ENCODE measurements around the gene STK17A. TPM values are rescaled to one million over a fixed set of nuclear protein-coding genes. Genes with fewer than 3 reads are reported as not detected.
A peak's percentile ranks its signal among the peaks of the same experiment; 100 is the strongest.

STK17A gene
- total and polyA plus RNA-seq, 5 donors from 2014 or later: 104 to 139 (median 110) TPM

DNA sequence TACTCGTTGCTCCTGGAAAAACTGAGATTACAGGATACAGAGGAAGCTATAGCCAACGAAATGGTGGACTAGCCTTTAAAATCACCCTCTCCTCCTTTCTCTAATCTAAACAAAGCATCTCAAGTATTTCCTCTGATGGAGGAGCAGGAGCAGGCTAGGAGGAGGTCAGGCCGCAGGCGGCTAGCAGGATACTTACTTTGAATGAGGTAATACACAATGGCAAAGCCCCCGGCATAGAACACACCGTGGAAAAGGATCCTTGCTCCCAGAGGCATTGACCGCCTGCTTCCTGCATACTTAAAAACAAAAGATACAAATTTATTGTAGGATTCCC lies 64.4 kb downstream of the STK17A start:
- peak overlapping the region; percentile 31 for H3K4me3 ChIP-seq (ENCODE audit: low read depth, low read length)
- H3K27ac ChIP-seq (ENCODE audit: insufficient read depth, low read length, poor library complexity, severe bottlenecking): peak overlapping the region; percentile 78
- no peak for ATAC-seq (ENCODE audit: low read depth in 2 of 2)
- Mint-ChIP-seq H3K9me3 (no peaks in the 10 kb centered on the region), H3K4me3 (peak overlapping the region; percentile 23 to 85 (median 78)), H3K27me3 (no peaks in the 10 kb centered on the region), H3K36me3 (peaks cover 35% of the 10 kb centered on the region), H3K4me1 (peaks cover 16 to 95% (median 76%) of the 10 kb centered on the region in 4 donors), H3K27ac (peak overlapping the region; percentile 92 to 99 (median 95))
- H3K36me3 ChIP-seq (ENCODE audit: control insufficient read depth, insufficient read depth, low read length): peaks cover 32% of the 10 kb centered on the region
- no peaks in the 10 kb centered on the region for H3K9me3 ChIP-seq (ENCODE audit: control insufficient read depth in 2 of 2, low read length in 2 of 2)
- no peaks in the 10 kb centered on the region for H3K27me3 ChIP-seq (ENCODE audit: control insufficient read depth, insufficient read depth, low read length)
- no peak for DNase-seq
- H3K4me1 ChIP-seq (ENCODE audit: control insufficient read depth, insufficient read depth, low read length, poor library complexity, severe bottlenecking): peaks cover 70% of the 10 kb centered on the region

GRCh38 chr7:43647673-43648472 lies 65.0 kb downstream of the STK17A start:
- Mint-ChIP-seq H3K27ac (peak overlapping the region; percentile 92 to 99 (median 95)), H3K36me3 (peaks cover 32% of the 10 kb centered on the region), H3K9me3 (no peaks in the 10 kb centered on the region), H3K4me1 (peaks cover 11 to 95% (median 74%) of the 10 kb centered on the region in 4 donors), H3K4me3 (peak overlapping the region; percentile 76 to 89 (median 83)), H3K27me3 (no peaks in the 10 kb centered on the region)
- peak overlapping the region; percentile 78 for H3K27ac ChIP-seq (ENCODE audit: insufficient read depth, low read length, poor library complexity, severe bottlenecking)
- H3K27me3 ChIP-seq (ENCODE audit: control insufficient read depth, insufficient read depth, low read length): no peaks in the 10 kb centered on the region
- peaks cover 29% of the 10 kb centered on the region for H3K36me3 ChIP-seq (ENCODE audit: control insufficient read depth, insufficient read depth, low read length)
- DNase-seq (peak in 1 of 3 donors; percentile 31), ATAC-seq (ENCODE audit: low read depth in 2 of 2) (no peak)
- H3K4me1 ChIP-seq (ENCODE audit: control insufficient read depth, insufficient read depth, low read length, poor library complexity, severe bottlenecking): peaks cover 74% of the 10 kb centered on the region
- no peaks in the 10 kb centered on the region for H3K9me3 ChIP-seq (ENCODE audit: control insufficient read depth in 2 of 2, low read length in 2 of 2)
- H3K4me3 ChIP-seq (ENCODE audit: low read depth, low read length): peak overlapping the region; percentile 86

DNA sequence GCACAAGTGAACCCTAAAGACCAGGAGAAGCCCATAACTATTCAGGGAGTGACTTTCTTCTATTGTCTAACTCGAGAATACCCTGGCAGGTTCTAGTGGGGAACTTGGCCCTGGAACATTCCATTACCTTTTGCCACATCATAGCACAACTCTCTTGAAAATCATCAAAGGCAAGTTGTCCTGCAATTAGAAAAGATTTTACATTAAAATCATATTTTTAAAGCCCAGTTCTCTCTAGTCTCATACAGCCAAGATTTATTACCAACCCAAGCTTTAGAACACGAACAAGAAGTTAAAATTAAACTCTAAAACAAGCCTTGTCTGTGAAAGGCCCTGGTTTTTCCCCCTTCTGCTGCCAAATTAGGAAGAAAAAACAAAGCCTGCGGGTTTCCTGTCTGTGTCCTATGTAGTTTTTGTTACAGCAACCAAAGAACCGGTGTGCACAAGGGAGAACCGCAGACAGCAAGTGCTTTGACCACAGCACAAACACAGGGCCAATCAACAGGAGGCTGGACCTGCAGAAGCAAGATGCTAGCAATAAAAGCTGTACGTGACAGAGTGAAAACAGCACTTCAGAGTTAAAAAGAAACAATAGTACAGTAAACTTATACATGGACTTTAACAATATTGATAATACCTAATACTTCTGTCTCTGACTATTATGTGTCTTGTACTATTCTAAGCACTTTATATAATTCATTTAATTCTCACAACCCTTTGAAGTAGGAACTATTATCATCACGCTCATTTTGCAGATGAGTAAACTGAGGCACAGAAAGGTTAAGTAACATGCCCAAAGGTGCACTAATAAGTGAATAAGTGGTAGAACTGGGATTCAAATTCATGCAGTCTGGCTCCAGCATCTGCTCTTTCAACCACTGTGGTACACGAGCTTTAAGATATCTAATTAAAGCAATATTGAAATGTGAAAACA lies 65.8 kb downstream of the STK17A start:
- H3K4me1 Mint-ChIP-seq: peaks cover 11 to 98% (median 72%) of the 10 kb centered on the region in 4 donors
- H3K27ac Mint-ChIP-seq: peak overlapping the region; percentile 92 to 99 (median 95)
- peaks cover 82% of the 10 kb centered on the region for H3K4me1 ChIP-seq (ENCODE audit: control insufficient read depth, insufficient read depth, low read length, poor library complexity, severe bottlenecking)
- H3K4me3 Mint-ChIP-seq: peak overlapping the region; percentile 76 to 89 (median 83)
- H3K27ac ChIP-seq (ENCODE audit: insufficient read depth, low read length, poor library complexity, severe bottlenecking): peak overlapping the region; percentile 78
- peaks cover 21% of the 10 kb centered on the region for H3K36me3 ChIP-seq (ENCODE audit: control insufficient read depth, insufficient read depth, low read length)
- peak overlapping the region; percentile 86 for H3K4me3 ChIP-seq (ENCODE audit: low read depth, low read length)
- no peaks in the 10 kb centered on the region for H3K27me3 ChIP-seq (ENCODE audit: control insufficient read depth, insufficient read depth, low read length)
- no peaks in the 10 kb centered on the region for H3K27me3 Mint-ChIP-seq
- H3K9me3 Mint-ChIP-seq: no peaks in the 10 kb centered on the region
- ATAC-seq (ENCODE audit: low read depth in 2 of 2) (peak; percentile 23), DNase-seq (peak; percentile 62 to 74 (median 62))
- H3K9me3 ChIP-seq (ENCODE audit: control insufficient read depth in 2 of 2, low read length in 2 of 2): no peaks in the 10 kb centered on the region
- H3K36me3 Mint-ChIP-seq: peaks cover 26% of the 10 kb centered on the region

- H3K4me1 ChIP-seq (ENCODE audit: control insufficient read depth, insufficient read depth, low read length, poor library complexity, severe bottlenecking): peaks cover 88% of the 10 kb centered on the region
- peak; percentile 50 to 94 (median 84) for DNase-seq
Measured at GRCh38 chr7:43649755-43650274, 66.9 kb downstream of the STK17A start.

DNA sequence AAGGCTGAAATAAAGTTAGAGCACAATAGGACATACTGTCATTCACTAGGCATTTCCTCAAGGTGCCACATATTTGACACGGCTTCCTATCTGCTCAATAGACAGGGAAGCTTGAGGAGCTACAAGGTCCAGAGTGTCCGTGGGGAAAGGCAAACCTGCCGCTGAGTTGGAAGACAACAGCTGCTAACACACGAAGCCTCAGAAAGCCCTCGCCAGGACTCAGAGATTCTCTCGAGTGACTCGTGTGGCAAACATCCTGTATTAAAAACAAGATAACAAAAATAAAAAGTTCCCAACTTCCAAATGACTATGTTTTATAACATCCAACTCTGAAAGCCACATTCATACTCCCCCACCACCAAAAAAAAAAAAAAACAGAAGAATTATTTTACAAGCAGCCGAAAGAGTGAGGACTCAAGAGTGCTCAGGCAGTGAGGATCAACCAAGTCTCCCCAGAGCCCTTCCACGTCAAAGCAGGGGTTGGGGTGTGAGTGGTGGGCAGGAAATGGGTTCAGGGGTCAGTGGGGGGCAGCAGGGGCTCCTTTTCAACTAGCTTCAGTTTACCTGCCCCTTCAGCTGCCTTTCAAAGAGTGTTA lies 67.6 kb downstream of the STK17A start:
- Histone ChIP-seq H3K27me3 (ENCODE audit: control insufficient read depth, insufficient read depth, low read length) (no peaks in the 10 kb centered on the region), H3K9me3 (ENCODE audit: control insufficient read depth in 2 of 2, low read length in 2 of 2) (no peaks in the 10 kb centered on the region), H3K4me1 (ENCODE audit: control insufficient read depth, insufficient read depth, low read length, poor library complexity, severe bottlenecking) (peaks cover 86% of the 10 kb centered on the region), H3K36me3 (ENCODE audit: control insufficient read depth, insufficient read depth, low read length) (peaks cover 8% of the 10 kb centered on the region), H3K4me3 (ENCODE audit: low read depth, low read length) (peak overlapping the region; percentile 86), H3K27ac (ENCODE audit: insufficient read depth, low read length, poor library complexity, severe bottlenecking) (peak overlapping the region; percentile 78)
- peaks cover 16% of the 10 kb centered on the region for H3K36me3 Mint-ChIP-seq
- peak overlapping the region; percentile 92 to 99 (median 95) for H3K27ac Mint-ChIP-seq
- peak in 2 of 3 donors; percentile 24 to 26 for DNase-seq
- H3K27me3 Mint-ChIP-seq: no peaks in the 10 kb centered on the region
- H3K4me3 Mint-ChIP-seq: peak overlapping the region; percentile 76 to 89 (median 83)
- H3K4me1 Mint-ChIP-seq: peaks cover 19 to 92% (median 69%) of the 10 kb centered on the region in 4 donors
- H3K9me3 Mint-ChIP-seq: no peaks in the 10 kb centered on the region
- no peak for ATAC-seq (ENCODE audit: low read depth in 2 of 2)

More at GRCh38 chr7:43649755-43650274, 66.9 kb downstream of the STK17A start:
- Histone ChIP-seq H3K27ac (ENCODE audit: insufficient read depth, low read length, poor library complexity, severe bottlenecking) (peak overlapping the region; percentile 78), H3K36me3 (ENCODE audit: control insufficient read depth, insufficient read depth, low read length) (peaks cover 14% of the 10 kb centered on the region), H3K4me3 (ENCODE audit: low read depth, low read length) (peak overlapping the region; percentile 86), H3K27me3 (ENCODE audit: control insufficient read depth, insufficient read depth, low read length) (no peaks in the 10 kb centered on the region), H3K9me3 (ENCODE audit: control insufficient read depth in 2 of 2, low read length in 2 of 2) (no peaks in the 10 kb centered on the region)
- Mint-ChIP-seq H3K27me3 (no peaks in the 10 kb centered on the region), H3K36me3 (peaks cover 19% of the 10 kb centered on the region), H3K4me1 (peaks cover 19 to 98% (median 73%) of the 10 kb centered on the region in 4 donors), H3K9me3 (no peaks in the 10 kb centered on the region), H3K27ac (peak overlapping the region; percentile 92 to 99 (median 95)), H3K4me3 (peak overlapping the region; percentile 76 to 89 (median 83))
- peak; percentile 89 to 90 for ATAC-seq (ENCODE audit: low read depth in 2 of 2)

GRCh38 chr7:43652364-43652763 lies 69.5 kb downstream of the STK17A start:
- DNase-seq (no peak), ATAC-seq (ENCODE audit: low read depth in 2 of 2) (no peak)
- Mint-ChIP-seq H3K36me3 (peaks cover 10% of the 10 kb centered on the region), H3K27ac (peak overlapping the region; percentile 92 to 99 (median 95)), H3K9me3 (no peaks in the 10 kb centered on the region), H3K4me3 (peak overlapping the region; percentile 42 to 76 (median 54)), H3K4me1 (peaks cover 23 to 80% (median 56%) of the 10 kb centered on the region in 4 donors), H3K27me3 (no peaks in the 10 kb centered on the region)
- no peaks in the 10 kb centered on the region for H3K9me3 ChIP-seq (ENCODE audit: control insufficient read depth in 2 of 2, low read length in 2 of 2)
- H3K4me1 ChIP-seq (ENCODE audit: control insufficient read depth, insufficient read depth, low read length, poor library complexity, severe bottlenecking): peaks cover 68% of the 10 kb centered on the region
- H3K36me3 ChIP-seq (ENCODE audit: control insufficient read depth, insufficient read depth, low read length): no peaks in the 10 kb centered on the region
- no peak overlapping the region for H3K4me3 ChIP-seq (ENCODE audit: low read depth, low read length)
- H3K27me3 ChIP-seq (ENCODE audit: control insufficient read depth, insufficient read depth, low read length): no peaks in the 10 kb centered on the region
- H3K27ac ChIP-seq (ENCODE audit: insufficient read depth, low read length, poor library complexity, severe bottlenecking): peak overlapping the region; percentile 78

DNA sequence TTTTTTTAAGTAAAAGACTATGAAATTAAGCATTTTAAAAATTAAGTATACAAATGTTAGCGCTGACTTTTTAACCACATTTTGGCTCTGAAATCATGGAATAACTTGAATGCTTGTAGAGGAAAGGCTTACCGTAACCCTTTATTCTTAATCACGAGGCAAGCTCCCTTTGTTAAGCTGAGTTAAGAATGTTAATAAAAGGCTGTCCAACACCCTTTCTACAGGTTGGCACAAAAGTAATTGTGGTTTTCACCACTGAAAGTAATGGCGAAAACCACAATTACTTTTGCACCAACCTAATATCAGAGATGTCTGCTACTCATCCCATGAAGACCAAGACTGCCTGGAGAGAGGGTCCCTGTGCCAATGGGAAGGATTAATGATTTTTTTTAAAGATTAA lies 70.6 kb downstream of the STK17A start:
- ATAC-seq (ENCODE audit: low read depth in 2 of 2): no peak
- no peak for DNase-seq
- H3K9me3 ChIP-seq (ENCODE audit: control insufficient read depth in 2 of 2, low read length in 2 of 2): no peaks in the 10 kb centered on the region
- H3K9me3 Mint-ChIP-seq: no peaks in the 10 kb centered on the region
- no peak overlapping the region for H3K4me3 Mint-ChIP-seq
- peaks cover 61% of the 10 kb centered on the region for H3K4me1 ChIP-seq (ENCODE audit: control insufficient read depth, insufficient read depth, low read length, poor library complexity, severe bottlenecking)
- H3K27me3 ChIP-seq (ENCODE audit: control insufficient read depth, insufficient read depth, low read length): no peaks in the 10 kb centered on the region
- peaks cover 29 to 75% (median 53%) of the 10 kb centered on the region in 4 donors for H3K4me1 Mint-ChIP-seq
- no peak overlapping the region for H3K27ac ChIP-seq (ENCODE audit: insufficient read depth, low read length, poor library complexity, severe bottlenecking)
- no peaks in the 10 kb centered on the region for H3K36me3 ChIP-seq (ENCODE audit: control insufficient read depth, insufficient read depth, low read length)
- H3K36me3 Mint-ChIP-seq: peaks cover 15% of the 10 kb centered on the region
- H3K27me3 Mint-ChIP-seq: no peaks in the 10 kb centered on the region
- peak overlapping the region in 2 of 3 donors; percentile 4 to 45 for H3K27ac Mint-ChIP-seq
- H3K4me3 ChIP-seq (ENCODE audit: low read depth, low read length): no peak overlapping the region

All from CD4-positive, CD25-positive, alpha-beta regulatory T cell (primary cell).